A549 (cell line): ENCODE data around the gene DOC2B.

ENCODE experiments used
- CTCF ChIP-seq: fragments of >200 bp; sonication (Bioruptor Twin); formaldehyde crosslinking; IDR thresholded peaks from 3 replicates; pipeline ENCODE4 v1.5.1; 2016
- FOSL2 ChIP-seq, 2 experiments: fragments of 450-650 bp in 1 of 2; fragments of >200 bp in 1 of 2; sonication (Bioruptor Twin) in 1 of 2; formaldehyde crosslinking; IDR thresholded peaks; 2 replicates each; pipeline versions ENCODE4 v1.5.0 to v1.6.1; 2016 to 2020; ENCODE audit warnings: mild to moderate bottlenecking in 1 of 2, moderate library complexity in 1 of 2
- HMGXB4 ChIP-seq: fragments of 250-450 bp; sonication (Bioruptor Pico); IDR thresholded peaks from 2 replicates; pipeline ENCODE4 v1.5.0; 2021; ENCODE audit warnings: mild to moderate bottlenecking, moderate library complexity, borderline replicate concordance
- JUN ChIP-seq, 2 experiments: fragments of >200 bp; sonication (Bioruptor Twin); formaldehyde crosslinking; IDR thresholded peaks; 2 replicates in 1 of 2; 3 replicates in 1 of 2; pipeline ENCODE4 v1.6.1; 2016 to 2017
- MAX ChIP-seq: IDR thresholded peaks from 2 replicates; pipeline ENCODE4 v1.6.1; 2012
- PHF8 ChIP-seq: fragments of 200-600 bp; sonication (generic); IDR thresholded peaks from 2 replicates; pipeline ENCODE4 v1.6.1; 2016; ENCODE audit warnings: low read depth, mild to moderate bottlenecking, antibody characterized with exemption, moderate library complexity, borderline replicate concordance
- POLR2A ChIP-seq: IDR thresholded peaks from 2 replicates; pipeline ENCODE4 v1.6.1; 2012; ENCODE audit warnings: mild to moderate bottlenecking, low read length
- USF2 ChIP-seq: fragments of 450-650 bp; IDR thresholded peaks from 2 replicates; pipeline ENCODE4 v1.6.1; 2014; ENCODE audit warnings: antibody characterized with exemption

GRCh38 chr17:170130-170670 is 11.2 kb downstream of the DOC2B start:
- TF ChIP-seq CTCF (no peak), USF2 (no peak), JUN (IDR thresholded peaks at IDR 0.05) (no peak), HMGXB4 (no peak), POLR2A (no peak), MAX (no peak), FOSL2 (IDR thresholded peaks at IDR 0.05) (no peak), FOSL2 (CRISPR knock-in tag; IDR thresholded peaks at IDR 0.05) (no peak), PHF8 (no peak)
